ENCODE results near the gene DENND4C.

GRCh38 chr9:19410594-19410993 is 180.1 kb downstream of the DENND4C start:
- no peak for TF ChIP-seq ZEB2 (tag by site-specific recombination; IDR thresholded peaks at IDR 0.05)
- TF ChIP-seq CTCF (tag by site-specific recombination; IDR thresholded peaks at IDR 0.05), result no peak
- TF ChIP-seq ZFP3 (tag by site-specific recombination; IDR thresholded peaks at IDR 0.05; ENCODE audit: low read depth), result no peak
- no peak for TF ChIP-seq ZNF561 (tag by site-specific recombination; IDR thresholded peaks at IDR 0.05; ENCODE audit: borderline replicate concordance)
- TF ChIP-seq ZNF707 (tag by site-specific recombination; IDR thresholded peaks at IDR 0.05), result no peak
- no peak for TF ChIP-seq TCF7L2 (IDR thresholded peaks at IDR 0.05; ENCODE audit: borderline replicate concordance, low read depth, low read length)
- TF ChIP-seq ZNF292 (tag by site-specific recombination; IDR thresholded peaks at IDR 0.05; ENCODE audit: borderline replicate concordance, low read depth), result no peak
- TF ChIP-seq ZNF473 (tag by site-specific recombination; IDR thresholded peaks at IDR 0.05), result no peak
- TF ChIP-seq HIC1 (tag by site-specific recombination; IDR thresholded peaks at IDR 0.05), result no peak
- no peak for TF ChIP-seq SETDB1 (IDR thresholded peaks at IDR 0.05; ENCODE audit: insufficient read length, low read length)
- no peak for TF ChIP-seq ZNF518A (tag by site-specific recombination; conservative IDR thresholded peaks at IDR 0.05; ENCODE audit: low read depth)
